NCI-H446 treated with DMSO at 0.1 percent for 48 hours (cell line): ENCODE results near the gene DIO1.

ENCODE experiments used
- DNase-seq: peaks from one replicate; lab custom pipeline; 2025; lab: John Stamatoyannopoulos, UW

The DIO1 gene

GRCh38 chr1:53942127-53942957 lies 48.4 kb downstream of the DIO1 start:
- no peak for DNase-seq

GRCh38 chr1:53943090-53943489 lies 49.1 kb downstream of the DIO1 start:
- no peak for DNase-seq

- no peak for DNase-seq
Observed at GRCh38 chr1:53943490-53944043, 49.6 kb downstream of the DIO1 start.

DNA sequence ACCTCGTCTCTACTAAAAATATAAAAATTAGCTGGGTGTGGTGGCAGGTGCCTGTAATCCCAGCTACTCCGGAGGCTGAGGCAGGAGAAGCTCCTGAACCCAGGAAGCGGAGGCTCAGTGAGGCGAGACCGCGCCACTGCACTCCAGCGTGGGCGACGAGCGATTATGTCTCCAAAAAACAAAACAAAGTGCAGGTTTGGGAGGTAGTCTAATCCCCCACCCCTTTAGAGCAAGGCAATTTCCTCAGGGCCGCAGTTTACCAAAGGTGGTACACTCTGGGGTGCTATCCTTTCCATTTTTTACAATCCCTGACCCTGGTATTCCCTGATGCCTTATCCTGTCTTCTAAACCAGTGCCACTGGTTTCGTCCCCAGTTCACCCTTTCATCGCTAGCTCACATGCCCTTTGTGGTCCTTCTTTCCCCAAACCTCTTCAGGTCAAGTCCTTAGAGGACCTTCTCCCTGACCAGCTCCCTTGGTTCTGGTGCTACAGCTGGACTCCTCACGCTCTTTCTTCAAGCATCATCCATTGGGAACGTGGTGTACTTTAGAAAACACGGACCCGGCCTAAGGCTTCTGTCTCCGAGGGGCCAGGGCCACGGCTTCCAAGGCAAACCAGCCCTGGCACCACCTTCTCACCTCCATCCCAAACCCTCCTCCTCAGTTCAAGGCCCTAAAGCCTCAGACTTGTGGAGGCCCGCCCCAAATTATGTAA lies 50.6 kb downstream of the DIO1 start:
- no peak for DNase-seq

DNA sequence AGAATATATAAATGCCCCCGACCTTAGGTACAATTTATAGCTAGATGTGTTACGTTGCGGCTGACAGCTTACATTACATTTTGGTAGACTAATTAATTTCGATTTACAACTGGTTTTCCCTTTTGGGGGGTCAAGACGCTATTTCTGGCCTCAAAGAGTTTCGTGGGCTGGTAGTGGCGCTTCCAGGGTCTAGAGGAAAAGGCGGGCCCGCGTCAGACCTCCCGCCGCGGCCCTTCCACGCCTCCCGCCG lies 51.1 kb downstream of the DIO1 start:
- DNase-seq = no peak

DNA sequence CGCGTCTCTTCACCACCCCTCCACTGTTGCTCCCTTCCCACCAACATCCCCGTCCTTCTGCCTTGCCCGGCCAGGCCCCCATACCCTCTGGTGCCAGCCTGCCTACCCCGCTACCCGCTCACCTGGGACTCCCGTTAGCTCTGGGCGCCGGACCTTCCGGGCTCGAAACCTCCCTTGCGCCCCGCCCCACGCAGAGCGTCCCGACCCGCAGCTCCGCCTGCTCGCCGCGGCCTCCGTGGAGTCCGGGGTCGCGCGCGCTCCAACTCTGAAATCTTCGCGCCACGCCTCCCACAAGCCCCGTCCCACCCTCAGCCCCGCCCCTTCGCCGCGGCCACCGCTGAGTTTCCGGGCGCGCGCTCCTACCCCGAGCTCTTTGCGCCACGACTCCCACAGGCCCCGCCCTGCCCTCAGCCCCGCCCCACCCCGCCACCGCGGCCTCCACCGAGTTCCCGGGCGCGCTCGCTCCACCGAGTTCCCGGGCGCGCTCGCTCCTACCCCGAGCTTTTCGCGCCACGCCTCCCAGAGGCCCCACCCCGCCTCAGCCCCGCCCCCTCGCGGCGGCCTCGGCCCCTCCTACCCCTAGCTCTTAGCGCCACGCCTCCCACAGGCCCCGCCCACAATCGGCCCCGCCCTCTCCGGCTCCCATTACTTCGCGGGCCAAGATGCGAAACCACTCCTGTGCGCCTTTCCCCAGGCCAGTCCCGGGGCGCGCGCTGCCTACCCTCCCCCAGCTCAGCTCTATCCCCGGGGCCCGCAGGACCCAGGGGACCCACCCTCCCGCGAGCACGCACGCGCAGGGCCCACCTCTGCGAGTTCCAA lies 51.7 kb downstream of the DIO1 start, which contains the start of gene IFT25:
TSS of gene IFT25 (minus strand) at position 267 of the 819 bp plus-strand sequence. CDS start 5,617 bp downstream, outside the sequence.
- peak; percentile 89 for DNase-seq

DNA sequence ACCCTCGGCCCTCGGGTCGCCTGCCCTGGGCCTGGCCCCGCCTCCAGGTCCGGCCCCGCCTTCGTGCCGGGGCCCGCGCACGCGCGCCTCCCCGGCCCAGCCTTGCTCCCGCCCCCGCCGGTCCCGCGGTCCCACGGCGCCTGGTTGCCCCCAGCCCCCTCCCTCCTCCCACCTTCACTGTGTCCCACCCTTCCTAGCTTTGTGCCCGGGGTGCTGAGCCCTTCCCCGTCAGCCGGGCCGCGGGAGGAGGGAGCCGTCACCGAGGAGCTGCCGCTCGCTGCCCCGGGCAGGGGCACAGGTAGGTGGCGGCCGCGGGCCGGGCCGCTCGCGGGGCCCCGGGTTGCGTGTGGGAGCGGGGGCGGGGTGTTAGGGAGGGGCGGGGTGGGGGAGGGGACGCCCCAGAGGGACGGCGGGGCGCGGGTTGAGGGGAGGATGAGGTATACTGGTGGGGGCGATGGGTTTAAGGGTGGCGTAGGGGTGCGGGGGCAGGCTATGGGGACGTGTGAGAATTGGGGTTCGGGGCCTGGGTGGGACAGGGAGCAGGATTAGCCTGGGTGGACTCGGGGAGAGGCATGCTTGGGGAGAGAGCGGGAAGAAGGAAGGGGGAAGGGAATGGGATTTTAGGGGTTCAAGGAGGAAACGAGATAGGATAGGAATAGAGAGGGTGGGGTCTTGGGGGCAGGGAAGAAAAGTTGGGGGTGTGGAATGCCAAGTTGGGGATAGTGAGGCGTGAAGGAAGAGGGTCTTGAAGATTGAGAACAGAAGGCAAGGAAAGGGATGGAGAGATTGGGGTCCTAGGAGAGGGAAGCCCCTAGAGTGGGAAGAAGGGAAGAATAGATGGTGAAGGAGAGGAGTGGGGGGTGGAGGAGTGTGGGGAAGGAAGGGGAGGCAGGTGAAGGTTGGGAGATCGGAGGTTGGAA lies 52.5 kb downstream of the DIO1 start, which contains the start of gene LRRC42:
TSS of gene LRRC42 (plus strand) at position 99 of the 920 bp plus-strand sequence. CDS start 5,650 bp downstream, outside the sequence.
- DNase-seq = no peak

DNA sequence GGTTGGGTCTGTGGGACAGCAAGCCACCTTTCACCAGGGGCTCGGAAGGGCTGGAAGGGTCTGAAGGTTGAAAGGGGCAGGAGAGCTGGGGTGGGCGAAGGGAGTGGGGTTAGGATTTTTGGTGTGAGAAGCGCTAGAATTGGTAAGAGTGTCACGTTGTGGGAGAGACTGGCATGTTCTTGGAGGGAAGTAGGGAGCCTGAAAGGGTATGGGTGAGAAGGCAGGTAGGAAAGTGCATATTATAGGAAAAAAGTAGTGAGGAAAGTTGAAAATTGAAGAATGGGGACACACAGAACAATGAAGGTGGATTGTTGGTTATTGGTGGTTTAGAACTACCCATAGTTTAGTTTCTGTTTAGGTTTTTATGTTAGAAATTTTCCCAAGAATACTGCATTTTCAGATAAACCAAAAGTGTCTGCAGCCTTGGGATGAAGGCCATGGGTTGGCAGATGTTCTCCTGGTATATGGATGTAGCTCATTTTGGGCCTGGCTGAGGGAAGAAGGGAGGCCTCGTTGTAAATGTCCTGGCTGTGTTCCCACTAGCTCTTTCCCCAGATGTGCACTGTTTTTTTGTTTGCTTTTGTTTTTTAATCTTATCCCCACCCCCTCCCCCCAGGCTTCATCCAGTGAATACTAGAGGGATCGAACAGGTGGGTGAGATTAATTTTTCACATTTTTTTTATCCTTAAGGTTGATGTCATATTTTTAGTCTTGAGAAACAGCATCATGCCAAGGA lies 53.4 kb downstream of the DIO1 start:
- DNase-seq = no peak

DNA sequence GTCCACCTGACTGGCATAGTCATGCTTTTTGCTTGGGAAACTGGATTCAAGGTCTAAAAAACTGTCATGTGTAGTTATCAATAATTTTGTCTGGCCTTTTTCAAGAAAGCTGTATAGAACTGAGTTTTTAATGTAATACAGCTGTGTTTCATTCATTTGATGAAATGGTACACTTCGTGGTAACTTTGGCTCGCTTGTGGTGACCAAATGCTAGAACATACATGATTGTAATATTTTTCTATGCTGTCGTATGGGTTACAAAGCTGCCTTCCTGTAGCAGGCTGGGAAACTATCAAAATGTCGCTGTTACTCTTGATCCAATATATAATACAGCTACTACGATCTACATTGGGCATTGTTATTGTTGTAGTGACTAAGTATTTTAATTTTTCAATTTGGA lies 54.3 kb downstream of the DIO1 start:
- DNase-seq = no peak

- no peak for DNase-seq
Observed at GRCh38 chr1:53949023-53949990, 55.3 kb downstream of the DIO1 start.

DNA sequence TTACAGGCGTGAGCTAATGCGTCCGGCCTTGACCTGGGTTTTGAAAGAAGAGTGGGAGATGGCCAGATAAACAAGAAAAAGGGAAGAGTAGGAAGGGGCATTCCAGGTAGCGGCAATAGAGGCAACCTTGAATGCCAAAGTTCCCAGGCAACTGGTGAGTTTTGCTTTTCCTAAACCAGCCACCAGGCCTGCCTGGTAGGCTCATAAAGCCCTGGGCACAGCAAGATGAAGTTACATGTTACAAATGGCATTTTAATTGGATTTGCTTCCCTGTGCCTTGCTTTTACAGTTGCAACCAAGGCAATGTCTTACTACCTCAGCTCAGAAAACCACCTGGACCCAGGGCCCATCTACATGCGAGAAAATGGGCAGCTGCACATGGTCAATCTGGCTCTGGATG lies 57.7 kb downstream of the DIO1 start:
- DNase-seq = no peak

DNA sequence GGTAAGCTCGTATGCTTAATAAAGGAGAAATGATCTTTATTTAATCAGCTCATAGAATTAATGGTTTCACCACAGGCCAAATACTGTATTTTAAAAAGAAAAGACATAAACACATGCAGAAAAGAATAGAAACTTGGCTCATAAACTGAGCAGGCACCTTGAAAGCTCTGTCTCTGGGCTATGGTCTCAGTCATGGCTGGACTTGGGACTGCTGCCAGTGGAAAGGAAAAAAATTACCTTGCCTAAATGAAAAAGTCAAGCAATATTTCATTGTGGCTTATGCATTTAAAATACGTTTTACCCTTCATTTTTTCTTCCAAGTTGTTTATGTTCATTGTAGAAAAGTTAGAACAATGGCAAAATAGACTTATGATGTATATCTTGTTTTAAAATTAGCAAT lies 60.1 kb downstream of the DIO1 start:
- no peak for DNase-seq

DNA sequence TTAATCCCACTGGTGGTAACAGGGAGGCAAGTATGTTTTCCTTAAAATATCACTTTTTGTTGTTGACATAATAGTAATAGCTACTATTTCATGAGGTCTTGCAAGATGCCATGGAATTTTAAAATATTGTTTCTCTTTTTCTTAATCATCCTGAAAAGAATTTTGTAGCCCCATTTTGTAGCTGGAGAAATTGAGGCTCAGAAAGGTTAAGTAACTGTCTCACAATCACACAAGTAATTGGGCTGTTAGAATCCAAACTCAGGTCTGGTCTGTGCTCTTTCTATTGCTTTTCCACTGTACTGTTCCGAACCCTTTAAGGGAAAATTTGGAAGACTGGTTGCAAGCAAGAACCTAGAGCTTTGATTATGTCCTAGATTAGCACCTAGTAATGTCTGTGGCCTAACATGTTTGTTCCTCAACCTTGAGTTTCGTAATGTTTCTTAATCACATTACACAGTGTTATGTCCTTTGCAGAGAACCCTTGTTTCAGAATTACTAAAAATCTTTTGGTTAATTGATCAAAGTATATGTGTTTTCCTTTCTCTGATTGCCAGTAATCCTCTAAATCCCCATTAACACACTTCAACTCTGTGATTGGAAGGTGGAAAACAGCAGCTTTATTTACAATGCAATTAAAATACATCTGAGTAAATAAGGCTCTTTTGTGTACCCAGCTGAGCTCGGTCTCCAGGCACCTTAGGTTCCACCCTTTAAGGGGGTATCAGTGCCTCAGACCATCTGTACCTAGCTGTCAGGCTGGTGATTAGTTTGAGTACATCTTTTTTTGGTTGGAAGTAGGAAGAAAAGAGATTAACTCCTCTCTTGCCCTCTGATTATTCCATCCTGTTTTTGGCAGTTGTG lies 62.6 kb downstream of the DIO1 start:
- DNase-seq = no peak

- DNase-seq = no peak
Observed at GRCh38 chr1:53957194-53957818, 63.3 kb downstream of the DIO1 start.

DNA sequence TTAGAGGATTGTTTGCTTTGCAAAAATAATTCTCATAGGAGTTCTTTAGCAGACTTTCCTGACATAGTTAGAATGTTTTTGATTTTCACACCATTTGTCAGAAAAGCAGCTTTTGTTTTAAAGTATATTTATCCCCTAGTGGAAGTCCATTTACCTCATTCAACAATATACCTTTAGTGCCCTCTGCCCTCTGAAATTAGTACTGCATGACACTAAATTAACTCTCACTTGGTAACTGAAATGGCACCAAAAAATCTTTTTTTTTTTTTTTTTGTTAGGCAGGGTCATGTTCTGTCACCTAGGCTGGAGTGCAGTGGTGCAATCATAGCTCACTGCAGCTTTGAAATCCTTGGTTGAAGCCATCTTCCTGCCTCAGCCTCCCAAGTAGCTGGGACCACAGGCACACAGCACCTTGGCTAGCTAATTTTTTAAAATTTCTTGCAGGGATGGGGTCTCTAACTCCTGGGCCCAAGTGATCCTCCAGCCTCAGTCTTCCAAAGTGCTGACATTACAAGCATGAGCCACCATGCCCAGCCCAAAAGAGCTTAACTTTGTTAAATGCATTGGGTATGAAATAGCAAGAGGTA lies 65.8 kb downstream of the DIO1 start:
- no peak for DNase-seq
